ENCODE measurements around the gene INTS11.
A peak's percentile ranks its signal among the peaks of the same experiment; 100 is the strongest.

Gene INTS11

DNA sequence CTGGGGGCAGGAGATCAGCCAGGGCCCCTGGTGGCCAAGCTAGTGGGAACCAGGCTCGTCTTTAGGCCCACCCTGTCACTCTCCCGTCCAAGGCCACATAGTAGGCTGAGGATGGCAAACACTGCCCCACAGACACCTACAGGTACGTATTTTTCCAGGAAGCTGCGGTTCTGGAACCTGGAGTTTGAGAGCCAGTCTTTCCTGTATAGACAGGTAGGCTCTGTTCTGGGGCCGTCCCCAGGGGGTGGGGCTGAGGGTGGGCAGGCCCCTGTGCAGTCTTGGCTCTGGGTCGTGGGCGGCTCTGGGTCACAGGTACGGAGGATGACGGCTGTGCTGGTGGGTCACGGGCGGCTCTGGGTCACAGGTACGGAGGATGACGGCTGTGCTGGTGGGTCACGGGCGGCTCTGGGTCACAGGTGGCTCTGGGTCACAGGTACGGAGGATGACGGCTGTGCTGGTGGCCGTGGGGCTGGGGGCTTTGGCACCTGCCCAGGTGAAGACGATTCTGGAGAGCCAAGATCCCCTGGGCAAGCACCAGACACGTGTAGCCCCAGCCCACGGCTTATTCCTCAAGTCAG, 13.9 kb downstream of the INTS11 start:
- no peak for DNase-seq

DNA sequence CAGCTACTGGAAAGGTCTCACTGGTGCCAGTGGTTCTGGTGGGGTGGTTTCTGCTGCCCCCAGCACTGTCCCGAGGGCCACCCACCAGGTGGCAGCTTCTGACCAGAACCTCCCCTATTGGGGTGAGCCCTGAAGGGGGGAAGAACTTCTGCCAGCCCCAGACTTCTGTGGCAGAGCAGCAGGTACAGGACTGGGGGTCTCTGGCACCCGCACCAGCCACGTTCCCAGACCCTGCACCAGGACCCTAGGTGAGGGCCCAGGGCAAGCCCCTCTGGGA, 14.4 kb downstream of the INTS11 start:
- no peak for DNase-seq

DNA sequence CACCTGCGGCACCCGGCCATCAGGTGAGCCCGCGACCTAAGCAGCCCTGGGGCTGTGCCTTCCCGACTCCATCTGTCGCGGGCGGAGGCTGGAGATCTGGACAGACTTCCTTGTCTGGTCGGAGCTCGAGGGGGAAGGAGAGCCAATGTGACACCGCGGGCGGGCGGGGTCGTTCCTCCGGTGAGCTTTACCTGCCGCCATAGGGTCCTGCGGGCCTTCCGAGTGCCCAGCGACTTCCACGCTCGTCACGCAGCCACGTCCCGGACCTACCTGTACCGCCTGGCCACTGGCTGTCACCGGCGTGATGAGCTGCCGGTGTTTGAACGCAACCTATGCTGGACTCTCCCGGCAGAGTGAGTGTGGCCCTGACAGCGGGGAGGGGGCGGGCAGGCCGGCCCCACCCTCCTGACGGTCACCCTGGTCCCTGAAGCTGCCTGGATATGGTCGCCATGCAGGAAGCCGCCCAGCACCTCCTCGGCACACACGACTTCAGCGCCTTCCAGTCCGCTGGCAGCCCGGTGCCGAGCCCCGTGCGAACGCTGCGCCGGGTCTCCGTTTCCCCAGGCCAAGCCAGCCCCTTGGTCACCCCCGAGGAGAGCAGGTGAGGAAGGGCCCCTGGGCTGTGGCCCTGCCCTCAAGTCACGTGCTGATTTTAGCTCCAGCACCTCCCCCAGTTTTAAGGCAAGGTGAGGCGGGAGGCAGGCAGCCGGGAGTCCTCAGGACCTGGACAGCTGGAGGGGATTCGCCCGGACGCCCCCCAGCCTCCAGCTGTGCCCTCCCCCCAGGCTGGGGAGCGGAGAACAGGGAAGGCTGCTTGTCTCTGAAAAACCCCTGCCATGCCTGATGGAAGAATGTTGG, 15.0 kb downstream of the INTS11 start:
- peak; percentile 29 for DNase-seq

DNA sequence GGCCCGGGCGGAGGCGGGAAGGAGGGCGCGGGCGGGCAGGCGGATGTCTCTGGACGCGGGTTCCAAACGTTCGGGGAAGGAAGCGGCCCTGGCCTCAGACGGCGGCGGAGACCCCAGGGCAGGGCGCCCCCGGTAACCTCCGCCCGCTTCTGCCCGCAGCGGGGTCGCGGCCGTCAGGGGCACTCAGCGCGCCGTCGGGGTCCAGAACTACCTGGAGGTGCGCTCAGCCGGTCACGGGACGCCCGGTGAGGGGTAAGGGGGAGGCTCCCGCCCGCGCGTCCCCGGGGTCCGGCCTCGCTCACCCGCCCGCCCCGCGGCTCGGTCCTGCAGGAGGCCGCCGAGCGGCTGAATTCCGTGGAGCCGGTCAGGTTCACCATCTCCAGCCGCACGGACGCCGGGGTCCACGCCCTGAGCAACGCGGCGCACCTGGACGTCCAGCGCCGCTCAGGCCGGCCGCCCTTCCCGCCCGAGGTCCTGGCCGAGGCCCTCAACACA, 15.7 kb downstream of the INTS11 start:
- no peak for DNase-seq

DNA sequence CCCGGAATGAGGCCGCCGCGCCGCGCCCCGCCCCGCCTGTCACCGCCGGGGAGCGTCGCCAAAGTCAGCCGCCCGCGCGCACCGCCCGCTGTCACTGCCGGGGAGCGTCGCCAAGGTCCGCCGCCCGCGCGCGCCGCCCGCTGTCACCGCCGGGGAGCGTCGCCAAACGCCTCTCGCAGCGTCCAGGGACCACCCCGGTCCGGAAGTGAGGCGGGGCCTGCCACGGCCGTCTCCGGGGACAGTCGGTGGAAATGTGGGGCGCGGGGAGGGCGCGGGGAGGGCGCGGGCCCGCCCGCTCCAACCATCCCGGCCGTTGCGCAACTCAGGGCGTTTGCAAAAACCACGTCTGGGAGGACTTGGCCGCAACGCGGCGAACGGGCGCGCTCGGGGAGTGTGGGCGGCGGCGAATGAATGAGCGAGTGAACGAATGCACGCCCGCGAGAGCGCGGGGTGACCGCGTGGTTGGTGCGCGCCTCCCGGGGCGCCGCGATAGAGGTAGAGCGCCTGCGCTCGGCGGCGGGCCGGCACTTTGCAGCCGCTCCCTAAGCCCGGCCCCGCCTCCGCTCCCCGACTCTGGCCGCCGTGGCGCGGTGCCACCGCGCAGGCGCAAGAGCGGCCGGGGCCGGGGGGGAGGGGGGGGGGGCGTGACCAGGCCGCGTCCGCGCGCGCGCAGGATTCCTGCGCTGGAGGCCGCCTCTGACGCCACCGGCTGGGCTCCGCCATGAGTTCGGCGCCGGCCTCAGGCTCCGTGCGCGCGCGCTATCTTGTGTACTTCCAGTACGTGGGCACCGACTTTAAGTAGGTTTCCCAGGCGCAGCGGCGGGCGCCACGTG, 16.3 kb downstream of the INTS11 start, which contains the start of the genes ACAP3 and PUSL1:
ACAP3 (minus strand) TSS at position 8 of the 833 bp plus-strand sequence. CDS start 115 bp downstream, outside the sequence.
PUSL1 (plus strand) TSS at position 675 of the 833 bp plus-strand sequence; CDS start at position 722, 47 bp downstream.
- DNase-seq = peak; percentile 92

DNA sequence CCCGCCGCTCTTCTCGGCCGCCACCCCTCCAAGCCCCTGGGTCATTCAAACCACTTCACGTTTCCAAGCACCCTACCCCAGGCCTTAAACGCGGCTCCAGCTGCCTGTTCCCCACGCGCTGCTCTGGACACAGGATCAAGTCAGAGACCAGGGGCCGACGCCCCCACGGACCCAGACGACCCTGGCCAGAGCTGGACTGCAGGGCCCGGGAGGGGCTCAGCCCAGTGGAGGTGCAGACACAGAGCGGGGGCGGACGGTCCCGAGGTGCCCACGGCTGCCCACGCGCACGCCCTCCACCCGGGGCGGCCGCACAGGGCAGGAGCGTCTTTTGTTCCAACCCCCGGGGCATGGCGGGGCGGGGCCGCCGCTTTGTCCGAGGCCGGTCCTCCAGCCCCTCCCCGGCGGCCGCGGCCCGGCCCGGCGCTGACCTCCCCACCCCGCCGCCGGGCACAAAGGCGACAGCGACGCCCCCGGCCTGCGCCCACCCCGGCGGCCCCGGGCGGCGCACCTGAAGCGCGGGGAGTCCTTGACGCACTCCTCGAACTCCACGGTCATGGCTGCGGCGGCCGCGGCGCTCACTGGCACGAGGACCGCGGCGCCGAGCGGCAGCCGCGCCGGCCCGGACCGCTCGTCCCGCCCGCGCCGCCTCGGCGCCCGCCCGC, 17.1 kb downstream of the INTS11 start:
- no peak for DNase-seq

DNA sequence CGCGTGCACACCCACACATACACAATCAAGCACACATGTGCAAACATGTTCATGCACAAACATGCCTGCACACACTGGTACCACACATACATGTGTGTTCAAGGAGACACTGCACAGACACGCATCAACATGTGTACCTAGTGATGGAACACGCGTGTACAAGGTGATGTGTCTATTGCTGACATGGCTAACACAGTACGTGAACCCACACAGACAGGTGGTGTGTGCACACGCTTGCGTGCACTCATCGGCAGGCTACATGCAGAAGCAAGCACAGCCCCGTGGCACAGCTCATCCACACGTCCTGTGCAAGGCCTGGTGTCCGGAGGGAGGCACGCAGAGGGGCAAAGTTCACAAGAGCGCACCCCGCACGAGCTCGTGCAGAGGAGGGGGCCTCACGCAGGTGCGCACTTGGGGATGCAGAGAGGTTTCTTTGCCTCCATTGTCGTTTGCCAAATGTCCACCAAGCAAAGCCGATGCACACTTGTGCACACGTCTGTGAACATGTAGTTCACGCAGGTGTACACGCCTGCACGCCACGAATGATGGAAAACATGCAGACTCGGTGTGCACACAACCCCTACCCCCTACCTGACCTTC, 17.7 kb downstream of the INTS11 start:
- no peak for DNase-seq

DNA sequence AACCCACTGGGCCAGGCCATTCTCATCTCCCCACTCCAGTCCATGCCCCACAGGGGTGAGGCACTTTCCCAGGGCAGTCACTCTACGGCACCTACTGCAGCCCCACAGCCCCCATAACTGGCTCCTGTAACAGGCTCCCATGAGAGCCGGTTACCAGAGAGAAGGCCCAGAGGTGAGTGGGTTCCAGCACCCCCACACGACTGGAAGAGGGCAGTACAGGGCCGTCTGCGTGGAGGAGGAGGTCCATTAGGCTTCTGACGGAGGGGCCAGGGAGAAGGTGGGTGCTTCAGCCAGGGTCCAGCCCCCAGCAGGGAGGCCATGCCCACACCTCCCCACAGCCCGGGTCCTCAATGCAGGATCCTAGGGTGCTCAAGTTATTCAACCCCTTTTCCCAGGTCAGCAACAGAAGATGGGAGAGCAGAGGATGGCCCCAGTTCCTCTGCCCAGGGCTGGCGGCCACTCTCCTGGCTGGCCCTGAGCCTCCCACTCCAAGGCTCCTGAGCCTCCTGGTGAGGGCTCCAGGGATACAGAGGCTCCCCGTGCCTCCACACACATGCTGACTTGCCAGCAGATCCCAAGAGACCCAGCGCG, 18.3 kb downstream of the INTS11 start:
- DNase-seq = peak; percentile 45

DNA sequence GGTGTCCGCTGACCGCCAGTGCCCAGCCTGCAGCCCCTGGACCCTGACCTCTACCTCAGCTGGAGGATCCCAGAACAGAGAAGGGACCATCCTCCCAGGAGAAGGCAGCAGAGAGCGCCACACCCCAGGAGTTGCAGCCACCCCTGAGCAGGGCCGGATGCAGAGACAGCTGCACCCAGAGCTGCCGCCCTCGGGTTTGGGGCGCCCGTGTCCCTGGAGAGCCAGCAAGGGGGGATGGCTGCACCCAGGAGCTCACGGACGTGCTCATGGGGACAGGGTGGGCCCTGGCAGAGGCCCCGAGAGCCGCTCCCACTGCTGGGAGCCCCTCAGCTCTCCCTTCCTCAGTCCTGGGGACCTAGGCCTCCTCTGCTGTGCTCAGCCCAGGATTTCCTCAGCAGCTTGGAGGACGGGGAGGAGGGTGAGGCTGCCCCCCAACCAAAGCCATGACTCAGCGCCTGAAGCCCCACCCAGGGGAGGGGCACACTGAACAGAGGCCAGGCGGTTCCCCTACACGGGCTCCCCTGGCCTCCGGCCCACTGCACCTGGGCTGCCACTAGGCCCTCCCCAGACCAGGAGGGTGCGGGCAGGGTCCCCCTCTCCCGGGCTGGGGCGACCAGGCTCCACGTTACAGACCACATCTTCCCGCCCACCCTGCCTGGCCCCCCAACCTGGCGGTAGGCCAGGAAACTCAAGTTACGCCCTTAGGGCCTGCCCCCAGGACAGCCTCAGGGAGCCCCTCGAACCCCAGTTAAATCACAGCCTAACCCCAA, 19.0 kb downstream of the INTS11 start:
- peak; percentile 86 for DNase-seq

DNA sequence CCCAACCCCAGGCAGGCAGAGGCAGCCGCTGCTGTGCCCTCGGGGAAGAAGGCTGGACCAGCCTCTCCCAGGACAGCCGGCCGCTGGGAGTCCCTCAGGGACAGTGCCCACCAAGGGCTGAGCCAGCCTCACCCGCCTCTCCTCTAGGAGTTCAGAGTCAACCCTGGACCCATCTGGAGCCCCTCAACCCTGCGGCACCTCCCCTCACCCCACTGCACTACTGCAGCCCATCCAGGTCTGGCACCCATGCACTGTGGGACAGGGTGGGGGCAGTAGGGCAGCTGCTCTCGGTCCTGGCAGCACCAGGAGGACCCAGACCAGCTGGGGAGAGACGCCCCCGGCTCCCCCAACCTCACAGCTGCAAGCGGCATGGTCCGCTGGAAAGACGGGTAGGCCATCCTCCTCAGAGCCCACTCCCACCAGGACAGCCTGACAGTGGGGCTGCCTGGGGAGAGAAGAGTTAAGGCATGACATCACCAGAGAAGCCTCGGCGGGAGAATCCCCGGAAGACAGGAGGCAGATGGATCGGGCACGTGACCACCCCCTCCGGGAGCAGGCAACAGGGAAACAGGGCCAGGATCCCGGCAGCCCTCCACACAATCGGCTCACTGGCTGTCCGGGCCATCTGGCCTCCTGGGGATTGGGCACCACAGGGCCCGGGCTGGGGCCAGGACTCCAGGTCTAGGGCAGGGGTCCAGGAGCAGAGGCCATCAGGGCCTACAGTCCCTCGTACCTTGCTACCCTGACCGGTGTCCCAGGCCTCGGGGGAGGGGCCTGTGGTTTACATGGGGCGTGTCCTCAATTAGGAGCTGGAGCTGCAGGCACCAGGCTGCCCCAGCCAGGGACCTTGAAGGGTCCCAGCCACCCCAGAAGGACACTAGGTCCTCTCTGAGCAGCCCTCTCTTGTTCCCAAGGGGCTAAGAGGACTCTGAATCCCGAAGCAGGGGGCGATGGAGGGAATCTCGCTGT, 19.8 kb downstream of the INTS11 start:
- DNase-seq = peak; percentile 39

DNA sequence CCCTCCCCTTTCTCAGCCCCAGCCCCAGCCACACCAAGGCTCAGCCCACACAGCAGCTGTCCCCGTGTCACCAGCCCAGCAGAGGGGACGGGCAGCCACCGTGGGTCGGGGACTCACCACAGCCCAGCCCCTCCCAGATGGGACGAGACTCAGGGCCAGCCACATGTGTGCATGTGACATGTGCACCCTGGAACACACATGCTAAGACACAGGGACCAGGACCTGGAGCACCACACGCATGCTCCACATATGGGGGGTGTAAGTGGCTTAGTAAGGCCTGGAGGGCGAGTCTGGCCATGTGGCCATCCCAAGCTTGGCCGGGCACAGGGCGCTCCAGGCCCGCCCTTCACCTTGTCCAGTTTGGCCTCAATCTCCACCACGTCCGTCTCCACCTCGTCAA, 20.7 kb downstream of the INTS11 start:
- DNase-seq = no peak

DNA sequence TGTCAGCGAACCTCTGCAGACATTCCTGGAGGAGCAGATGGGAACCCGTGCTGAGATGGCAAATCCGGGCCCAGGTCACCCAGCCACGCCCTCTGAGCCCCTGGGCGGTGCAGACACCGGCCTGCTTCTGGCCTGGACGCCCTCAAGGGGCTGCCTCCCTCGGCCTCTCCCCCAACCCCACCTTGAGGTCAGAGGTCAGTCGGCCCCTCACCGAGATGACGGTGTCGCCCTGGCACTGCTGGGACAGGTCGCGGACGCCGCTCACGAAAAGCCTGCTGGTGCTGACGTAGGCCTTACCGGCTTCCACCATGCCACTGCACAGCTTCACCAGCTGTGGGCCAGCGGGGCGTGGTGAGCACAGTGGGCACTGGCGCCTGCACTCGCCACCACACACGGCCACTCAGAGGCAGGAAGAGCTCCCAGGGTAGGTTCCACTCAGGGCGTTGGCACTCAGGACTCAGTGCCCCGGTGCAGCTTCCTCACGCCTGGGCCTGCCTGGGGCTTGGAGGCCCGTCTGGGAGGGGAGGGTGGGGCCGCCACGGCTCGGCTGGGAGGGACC, 21.4 kb downstream of the INTS11 start:
- no peak for DNase-seq

DNA sequence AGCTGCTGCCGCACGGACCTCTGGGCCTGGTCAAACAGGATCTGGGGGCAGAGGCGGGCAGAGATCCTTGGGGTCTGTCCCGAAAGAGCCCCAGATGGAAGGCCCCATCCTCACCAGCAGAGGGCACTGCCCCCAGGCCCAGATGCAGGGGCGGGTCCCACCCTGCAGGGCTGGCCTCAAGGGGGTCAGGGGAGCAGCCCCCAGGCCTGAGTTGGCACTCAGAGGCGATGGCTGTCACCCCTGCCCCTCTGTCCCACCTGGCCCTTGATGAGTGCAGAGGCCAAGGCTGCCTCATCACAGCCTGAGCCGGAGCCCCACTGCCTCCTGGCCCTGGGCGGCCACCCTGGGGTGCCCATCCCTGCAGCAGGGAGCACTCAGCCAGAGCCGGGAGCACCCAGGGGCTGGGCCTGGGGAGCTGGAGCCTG, 22.4 kb downstream of the INTS11 start:
- no peak for DNase-seq

DNA sequence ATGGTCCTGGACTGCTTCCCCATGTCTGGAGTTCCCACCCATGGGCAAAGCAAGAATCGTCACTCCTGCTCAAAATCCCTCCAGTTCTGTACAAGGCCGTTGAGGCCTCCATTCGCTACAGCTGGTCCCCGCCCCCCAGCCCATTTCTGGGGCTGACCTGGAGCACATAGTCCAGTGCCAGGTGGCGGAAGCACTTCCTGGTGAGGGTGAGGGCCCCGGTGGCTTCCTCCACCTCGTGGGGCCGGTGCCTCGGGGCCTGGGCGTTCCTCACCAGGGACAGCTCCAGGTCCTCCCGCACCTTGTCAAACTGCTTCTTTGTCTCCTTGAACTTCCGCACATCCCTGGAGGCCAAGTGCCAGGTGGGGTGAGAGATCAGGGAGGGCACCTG, 24.1 kb downstream of the INTS11 start:
- no peak for DNase-seq

DNA sequence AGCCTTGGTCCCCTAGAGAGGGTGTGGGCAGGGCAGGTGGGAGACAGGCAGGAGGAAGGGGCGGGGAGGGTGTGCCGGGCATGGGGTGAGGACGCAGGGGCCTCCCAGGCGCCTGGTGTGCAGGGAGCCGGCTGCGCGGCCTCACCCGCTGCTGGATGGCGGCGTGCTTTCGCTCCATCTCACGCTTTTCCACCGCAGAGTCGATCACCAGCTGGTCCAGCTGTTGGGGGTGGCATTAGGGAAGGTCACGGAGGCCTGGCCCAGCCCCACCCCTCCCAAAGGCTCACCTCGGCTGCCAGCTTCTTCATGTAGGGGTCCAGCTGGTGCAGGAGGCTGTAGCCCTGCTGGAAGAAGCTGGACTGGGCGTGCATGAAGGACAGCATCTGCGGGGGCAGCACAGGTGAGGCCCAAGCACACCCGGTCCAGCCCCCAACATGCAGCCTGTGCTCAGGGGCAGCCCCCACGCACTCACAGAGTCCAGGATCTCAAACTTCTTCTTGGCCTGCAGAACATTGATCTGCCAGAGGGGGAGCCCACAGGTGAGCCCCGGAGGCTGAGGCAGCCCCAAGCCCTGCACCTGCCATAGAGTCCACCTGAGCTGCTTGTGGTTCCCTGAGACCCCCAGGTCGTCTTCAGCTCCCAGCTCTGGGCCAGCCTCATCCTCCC, 24.6 kb downstream of the INTS11 start:
- DNase-seq = peak; percentile 15

DNA sequence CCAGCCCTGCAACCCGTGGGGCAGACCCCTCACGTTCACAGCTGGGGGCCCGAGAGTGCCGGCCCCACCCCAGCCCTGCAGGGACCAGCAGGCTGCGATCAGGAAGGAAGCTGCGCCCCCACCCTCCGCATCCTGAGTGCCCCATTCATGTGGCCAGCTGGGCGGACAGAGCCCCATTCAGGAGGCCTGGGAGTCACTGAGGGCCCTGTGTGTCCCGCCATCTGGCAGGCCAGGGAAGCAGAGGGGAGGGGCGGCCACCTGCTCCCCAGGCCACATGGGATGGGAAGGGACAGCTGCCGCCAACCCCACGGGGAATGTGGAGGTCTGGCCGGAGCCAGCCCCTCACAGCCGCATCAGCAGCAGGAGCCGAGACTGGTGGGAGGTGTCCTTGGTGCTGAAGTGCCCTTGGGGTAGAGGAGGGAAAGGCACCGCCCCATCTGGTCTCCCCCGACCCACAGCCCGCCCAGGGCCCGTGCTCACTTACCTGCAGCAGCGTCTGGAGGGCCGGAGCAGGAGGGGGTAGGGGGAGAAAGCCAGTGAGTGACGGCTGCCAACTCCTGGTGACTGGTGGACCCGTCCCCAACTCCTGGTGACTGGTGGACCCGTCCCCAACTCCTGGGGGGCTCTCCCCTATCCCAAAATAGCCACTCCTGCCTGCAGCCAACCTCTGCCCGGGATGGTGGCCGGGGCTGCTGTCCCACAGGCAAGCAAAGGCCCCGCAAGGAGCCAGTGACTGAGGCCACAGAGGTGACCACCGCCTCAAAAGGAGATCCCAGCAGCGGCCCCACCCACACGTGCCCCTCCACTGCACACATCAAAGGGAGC, 25.4 kb downstream of the INTS11 start:
- no peak for DNase-seq

DNA sequence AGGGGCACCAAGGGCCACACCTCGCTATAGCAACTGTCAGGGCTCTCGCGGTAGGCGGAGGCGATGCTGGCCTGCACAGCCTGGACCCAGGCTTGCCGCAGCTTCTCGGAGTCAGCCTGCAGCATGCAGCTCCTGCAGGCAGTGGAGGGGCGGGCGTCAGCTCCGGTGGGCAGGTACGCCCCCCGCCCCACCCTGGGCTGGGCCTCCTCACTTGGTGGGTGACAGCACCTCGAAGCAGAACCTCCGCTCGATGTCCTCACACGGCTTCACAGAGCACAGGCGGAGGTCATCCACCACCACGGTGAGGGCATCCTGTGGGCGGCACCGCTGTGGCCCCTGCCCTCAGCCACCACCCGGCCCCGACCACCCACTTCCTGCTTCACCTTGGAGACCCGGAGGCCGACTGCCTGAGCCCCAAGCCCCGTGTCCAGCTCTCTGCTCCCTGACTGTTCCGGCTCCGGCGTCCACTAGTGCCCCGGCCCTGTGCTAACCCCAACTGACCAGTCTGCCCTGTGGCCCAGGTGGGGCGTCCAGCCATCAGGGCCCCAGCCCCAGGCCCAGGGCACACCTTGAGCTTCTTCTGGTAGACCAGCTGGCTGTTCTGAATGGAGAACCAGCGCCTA, 26.5 kb downstream of the INTS11 start:
- DNase-seq = no peak
